HG02642 (cell line): Measurements from ENCODE around the gene MAGI2.
A peak's percentile ranks its signal among the peaks of the same experiment; 100 is the strongest.

Source experiments
- ATAC-seq: cut with Tn5 transposase; IDR thresholded peaks from one replicate; pipeline ENCODE4 v1.9.1; 2021; ENCODE audit warnings: mild to moderate bottlenecking; ENCODE audit not compliant: unreplicated experiment, poor library complexity

The MAGI2 gene

DNA sequence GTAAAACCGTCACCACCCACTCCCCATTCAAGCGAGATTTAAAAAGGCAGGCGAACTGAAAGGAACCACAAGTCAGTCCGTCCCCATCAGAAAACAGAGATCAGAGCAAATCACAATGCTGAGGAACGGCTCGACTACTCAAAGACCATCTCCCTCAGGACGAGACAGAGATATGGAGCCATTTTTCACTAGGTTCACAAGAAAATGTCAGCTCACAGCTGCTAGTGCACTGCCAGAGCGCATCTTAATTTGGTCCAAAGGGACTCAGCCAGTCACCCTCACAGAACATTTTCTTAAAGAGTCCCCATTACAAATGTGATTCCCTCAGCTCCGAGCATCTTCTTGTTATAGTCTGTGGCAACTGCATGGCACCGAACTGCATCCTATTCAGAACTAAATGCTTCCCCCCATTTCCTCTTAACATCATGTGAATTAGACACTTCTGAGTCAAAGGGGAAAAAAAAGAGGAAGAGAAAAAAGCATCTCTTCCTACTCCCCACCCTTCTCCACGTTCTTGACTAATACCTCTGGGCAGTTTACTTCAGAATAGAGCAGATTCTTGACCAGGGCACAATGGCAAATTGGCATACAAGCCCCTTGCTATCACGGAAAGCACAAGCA is 683.9 kb downstream of the MAGI2 start:
- ATAC-seq: peak; percentile 91

DNA sequence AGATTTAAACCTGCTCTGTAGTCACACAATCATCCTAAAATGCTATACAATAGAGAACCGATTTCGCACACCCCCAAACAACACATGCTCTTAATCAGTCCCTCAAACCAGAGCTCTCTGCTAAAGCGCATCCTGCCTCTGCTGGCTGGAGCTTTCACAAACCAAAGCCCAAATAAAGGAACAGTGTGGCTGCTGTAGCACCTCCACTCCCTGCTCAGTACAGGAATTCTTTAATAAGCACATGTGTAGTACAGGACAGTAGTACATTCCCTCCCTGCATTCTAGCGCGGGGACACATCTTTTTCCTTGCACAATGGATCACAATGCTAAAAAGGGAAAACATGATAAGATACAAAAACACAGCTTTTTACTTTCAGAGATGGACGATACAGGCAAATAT is 684.6 kb downstream of the MAGI2 start:
- ATAC-seq: no peak

DNA sequence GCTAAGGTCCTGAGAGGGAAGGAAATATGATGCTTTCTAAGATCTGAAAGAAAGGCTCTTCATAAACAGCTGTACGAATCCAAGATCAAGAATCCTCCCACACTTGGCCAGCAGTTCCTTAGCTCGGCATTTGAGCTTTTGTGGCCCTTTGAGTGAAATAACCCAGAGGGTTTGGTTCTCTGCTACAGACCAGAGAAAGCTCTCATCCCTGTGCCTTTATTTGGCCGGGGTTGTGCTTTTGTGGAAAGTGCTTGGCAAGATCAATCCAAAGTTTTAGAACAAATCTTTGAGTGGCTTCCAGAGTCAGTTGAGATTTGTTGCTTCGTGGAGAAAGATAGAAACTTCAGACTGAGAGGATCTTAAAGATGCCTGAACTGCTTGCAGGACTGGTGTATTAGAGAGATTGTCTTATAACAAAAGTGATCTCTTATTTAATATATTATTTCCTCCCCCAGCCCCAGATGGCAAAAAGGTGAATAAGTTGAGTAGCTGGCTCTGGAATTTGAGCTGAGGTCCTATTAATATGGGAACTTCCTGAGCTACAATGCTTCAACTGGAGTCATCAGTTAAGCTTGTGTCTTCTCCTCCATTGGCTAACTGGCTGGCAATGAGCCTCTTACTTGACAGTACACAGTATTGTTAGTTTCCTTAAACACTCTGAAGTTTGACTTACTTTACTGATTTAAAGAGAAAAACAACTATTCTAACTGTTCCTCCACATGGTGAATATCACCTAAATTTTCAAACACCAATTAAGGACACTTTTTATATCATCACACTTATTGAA is 687.3 kb downstream of the MAGI2 start:
- no peak for ATAC-seq

DNA sequence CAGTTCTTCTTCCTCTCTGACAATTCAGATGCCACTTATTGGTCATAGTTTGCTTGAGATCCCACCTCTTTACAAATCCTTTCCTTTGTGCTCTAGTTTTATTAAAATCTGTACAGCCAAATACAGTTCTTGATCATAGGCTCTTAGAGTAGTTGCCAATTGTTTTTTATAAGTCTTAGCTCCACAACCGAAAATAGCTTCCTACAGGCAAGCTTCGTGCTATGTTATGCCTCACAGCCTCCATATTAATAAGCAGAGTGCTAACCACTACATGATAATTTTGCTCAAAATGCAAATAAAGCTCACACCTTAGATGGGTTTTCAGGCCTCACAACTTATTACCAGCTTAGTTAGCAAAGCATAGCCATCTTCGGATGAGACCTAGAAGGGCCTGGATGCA is 688.9 kb downstream of the MAGI2 start:
- no peak for ATAC-seq

DNA sequence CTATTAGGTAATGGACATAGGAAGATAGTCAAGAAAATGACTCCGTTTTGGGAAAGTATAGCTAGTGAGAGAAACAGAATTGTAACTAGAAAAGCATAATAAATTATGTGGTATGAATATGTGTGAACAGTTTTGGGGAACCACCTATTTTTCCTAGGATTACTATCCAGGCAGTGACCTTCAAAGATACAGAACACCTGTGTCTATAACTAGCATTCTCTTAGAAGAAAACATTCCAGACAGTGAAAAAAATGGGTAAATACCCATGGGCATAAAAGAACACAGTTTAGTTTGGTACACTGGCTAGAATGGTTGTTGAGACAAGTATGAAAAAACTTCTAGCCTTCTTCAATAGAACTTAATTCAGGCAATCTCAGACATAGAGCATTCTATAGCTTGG is 690.8 kb downstream of the MAGI2 start:
- no peak for ATAC-seq

DNA sequence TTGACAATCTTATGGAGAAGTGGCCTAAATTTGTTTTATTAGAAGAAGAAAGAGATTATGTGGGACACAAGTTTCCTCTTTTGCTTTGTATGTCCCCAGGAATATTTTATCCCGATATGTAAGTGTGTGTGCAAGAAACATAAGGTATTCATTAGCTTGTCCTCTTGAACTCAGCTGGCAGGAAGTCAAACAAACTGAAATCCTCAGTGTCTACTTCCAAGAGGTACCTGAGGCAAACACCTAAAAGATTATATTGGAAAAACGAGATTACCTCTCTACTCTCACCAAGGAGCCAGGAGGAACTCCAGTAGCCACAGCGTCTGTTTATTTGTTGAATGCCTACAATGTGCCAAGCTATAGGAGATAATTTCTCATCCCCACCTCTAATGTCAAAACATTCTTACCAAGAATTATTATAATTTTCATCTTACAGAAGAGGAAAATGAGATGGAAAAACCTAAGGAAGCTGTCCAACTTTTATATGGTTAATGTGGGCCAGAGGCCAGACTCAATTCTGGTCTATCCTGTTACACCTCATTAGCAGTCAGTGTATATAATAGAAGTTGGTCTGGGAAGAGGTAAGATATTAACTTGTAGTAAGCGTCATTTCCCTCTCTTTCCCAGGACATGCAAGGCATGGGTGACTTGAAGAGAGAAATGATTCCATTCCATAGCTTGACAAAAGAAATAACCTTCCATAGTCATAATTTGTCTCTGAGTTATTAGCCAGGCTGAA is 692.7 kb downstream of the MAGI2 start:
- no peak for ATAC-seq

DNA sequence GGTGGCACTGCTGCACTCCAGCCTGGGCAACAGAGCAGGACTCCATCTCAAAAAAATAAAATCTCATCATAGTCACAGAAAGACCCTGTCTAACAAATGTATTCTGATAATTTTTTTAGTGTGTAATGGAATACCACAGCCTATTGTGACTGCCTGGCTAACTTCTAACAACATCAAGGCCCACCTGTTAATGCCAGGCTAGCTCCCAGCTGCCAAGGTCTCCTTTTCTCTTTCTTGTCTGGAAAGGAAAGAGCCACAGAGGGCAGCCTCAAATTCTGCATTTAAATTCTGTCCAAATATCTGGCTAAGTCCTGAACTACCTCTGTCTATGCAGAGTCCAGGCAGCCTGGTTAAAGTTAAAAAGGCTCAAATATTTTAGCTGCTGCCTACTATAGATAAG is 700.9 kb downstream of the MAGI2 start:
- ATAC-seq: no peak

DNA sequence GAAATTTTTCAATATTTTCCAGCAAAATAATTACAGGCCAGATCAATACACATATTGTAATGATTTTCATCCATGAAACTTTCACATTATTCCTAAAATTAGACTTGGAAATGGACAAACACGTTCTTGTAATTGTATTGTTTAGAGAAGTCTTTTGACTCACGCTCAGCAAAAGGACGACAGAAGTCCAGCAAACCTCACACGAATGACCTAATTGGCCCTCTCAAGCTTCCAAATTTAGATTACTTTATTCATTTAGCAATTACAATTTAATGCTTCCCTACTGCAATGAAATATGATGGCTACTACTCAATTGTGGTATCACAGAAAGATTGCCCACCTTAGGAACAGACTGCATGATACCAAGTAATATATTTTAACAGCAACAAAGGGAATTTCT is 702.2 kb downstream of the MAGI2 start:
- ATAC-seq: no peak

DNA sequence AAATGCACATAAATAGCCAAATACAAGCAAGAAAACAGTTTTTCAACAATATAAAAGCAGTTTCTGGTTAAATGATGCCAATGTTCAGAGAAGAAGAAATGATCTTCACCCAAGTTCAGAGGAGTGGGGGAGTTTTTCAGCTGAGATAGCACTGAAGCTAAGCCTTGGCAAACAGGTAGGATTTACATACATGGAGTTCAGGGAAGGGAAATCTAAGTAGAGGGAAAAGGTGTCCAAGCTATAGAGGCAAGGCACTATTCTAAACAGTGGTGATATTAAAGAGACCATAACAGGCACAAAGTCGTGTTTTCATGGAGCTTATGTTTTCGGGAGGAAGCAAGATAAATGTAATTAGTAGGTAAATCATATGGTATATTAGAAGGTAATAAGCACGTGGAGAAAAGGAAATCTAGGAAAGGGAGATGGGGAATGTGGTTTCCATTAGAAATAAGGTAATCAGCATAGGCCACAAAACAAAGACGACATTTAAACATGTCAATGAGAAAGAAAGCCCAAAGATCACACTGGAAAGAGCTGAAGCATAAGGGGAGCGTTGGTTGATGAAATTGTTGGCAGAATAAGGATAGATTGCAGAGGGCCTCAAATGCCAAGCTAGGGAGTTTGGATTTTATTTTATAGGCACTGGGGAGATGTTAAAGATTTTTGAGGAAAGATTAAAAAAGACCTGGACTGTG is 704.3 kb downstream of the MAGI2 start:
- ATAC-seq: no peak

DNA sequence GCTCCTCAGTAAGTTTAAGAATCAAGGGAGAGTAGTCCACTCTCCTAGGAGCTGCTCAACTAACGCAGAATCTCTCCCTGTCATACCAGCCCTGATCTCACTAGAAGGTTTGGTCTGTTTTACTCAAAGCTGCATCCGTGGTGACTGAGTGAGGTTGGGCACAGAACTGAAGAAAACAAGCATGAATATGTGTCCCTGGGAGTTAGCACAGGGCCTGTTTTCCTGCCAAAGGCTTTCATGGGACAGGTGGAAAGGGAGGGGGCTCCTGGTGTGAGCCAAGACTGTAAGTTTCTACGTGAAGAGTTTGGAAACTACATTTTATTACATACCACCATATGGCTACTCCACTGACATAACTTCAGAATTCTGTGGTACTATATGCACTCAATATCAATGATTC is 705.9 kb downstream of the MAGI2 start:
- ATAC-seq: no peak

DNA sequence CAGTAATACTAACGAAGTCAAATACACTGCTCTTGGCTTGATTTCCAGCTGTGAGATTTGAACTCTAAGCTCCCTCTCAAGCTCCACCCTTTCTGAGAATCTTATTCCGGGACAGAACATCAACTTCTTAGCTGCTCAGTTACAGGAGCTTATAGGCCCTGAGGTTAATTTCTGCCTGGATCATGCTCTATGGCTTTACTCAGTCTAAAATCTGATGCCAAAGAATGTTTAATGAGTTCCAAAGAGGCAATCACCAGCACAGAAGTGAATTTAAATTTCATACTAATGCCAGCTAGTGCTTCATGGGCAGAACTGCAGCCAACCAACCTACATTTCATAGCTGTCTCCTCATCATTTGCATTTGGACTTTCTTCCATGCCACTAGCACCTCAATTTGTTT is 707.2 kb downstream of the MAGI2 start:
- ATAC-seq: no peak

DNA sequence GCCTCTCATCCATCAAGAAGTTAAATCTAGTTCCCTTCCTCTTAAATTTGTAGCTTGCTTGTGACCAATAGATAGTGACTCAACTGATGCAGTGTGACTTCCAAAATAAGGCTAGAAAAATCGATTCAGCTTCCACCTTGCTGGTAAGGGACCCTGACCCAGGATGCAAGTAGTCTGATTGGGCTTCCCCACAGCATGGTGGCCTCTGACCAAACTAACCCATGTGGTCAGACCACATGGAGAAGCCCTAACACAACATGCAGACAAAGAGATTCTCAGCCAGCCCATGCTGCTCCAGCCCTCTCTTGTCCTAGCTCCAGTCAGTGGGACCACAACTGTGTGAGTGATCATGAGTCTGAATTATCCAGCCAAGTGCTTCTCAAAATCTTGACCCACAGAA is 710.8 kb downstream of the MAGI2 start:
- no peak for ATAC-seq

DNA sequence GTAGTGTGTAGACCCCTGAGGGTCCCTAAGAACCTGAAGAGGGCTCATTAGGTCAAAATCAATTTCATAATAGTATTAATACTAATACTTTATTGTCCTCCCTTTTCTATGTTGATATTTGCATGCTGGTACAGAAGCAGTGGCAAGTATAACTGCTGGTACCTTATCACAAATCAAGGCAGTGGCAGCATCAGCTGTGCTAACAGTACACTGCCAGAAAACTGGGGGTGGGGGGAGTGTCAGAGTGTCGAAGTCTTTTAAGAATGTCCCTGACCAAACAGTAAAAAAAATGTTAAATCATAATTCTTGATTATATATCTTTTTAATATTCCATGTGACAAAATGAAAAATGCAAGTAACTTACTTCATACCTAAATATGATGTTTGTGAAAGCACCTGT is 716.9 kb downstream of the MAGI2 start:
- ATAC-seq: no peak

DNA sequence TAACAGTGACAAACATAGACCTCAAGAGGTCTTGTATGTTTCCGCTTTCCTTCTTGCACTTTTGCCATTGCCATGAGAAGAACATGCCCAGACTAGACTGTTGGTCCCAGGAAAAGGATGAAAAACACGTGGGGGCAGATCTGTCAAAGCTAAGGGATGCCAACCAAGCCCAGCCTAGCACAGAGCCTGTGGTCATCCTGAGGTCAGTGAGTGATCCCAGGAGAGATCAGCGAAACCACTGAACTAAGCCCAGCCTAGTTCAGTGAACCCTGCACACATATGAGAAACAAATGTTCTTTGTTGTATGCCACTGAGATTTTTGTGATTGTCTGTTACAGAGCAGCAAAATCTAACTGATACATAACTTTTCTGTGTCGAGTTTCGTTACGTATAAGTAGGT is 718.8 kb downstream of the MAGI2 start:
- ATAC-seq: no peak

DNA sequence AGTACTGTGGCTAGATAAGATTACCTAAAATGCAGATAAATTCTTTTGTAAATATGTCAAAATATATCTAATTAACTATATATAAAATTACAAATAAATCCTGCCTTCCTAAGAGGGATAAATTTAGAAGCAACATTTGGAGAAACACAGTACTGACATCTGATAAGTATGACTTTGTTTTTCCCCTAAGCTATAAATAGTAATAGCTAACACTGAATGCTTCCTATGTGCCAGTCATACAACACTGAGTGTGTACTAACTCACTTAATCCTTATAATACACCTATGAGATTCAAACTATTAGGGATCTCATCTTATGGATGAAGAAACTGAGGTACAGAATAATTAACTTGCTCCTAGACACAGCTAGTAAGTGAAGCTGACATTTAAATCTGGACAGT is 733.4 kb downstream of the MAGI2 start:
- ATAC-seq: no peak

DNA sequence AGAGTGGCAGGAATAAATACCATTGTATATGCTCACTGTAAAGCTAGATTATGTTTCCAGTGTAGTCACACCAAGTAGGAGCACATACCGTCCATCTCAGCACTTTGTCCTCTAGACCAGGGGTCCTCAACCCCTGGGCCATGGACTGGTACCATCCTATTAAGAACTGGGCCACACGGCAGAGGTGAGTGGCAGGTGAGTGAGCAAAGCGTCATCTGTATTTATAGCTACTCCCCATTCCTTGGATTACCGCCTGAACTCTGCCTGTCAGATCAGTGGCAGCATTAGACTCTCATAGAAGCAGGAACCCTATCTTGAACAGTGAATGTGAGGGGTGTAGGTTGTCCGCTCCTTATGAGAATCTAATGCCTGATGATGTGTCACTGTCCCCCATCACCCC is 735.3 kb downstream of the MAGI2 start:
- ATAC-seq: no peak

DNA sequence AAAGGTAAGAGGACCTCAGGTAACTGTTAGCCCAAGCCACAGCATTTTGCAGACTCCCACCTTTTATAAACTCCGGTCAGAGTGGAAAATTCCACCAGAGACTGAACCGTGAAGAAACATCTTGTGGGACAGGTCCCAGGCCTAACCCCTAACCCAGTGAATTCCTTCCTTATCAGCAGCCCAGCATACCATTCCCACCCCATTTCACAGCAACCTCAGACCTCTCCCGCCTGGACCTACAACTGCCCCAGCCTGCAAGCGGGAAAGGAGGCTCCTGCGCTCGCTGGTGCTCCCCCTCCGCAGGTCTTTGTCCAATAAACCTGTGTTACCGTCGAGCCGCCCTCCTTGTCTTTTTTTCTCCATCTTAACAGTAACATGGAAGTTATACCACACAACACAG is 736.6 kb downstream of the MAGI2 start:
- no peak for ATAC-seq

DNA sequence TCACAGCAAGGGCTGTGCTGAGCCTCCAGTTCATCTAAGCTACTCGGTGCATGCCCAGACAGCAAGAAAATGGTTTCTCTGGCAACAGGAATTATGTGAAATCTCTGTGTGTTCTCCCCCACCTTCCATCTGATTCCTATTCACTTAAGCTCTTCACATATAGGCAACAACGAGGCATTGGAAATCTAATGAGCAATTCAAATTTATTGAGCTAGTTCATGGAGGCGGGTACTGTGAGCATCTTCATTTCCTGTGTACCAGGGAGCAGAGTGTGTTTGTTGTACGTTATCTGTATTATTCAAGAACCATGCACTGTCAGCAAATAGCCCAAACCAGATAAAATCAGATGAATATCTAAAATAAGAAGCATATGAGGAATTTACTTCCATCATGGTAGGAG is 739.1 kb downstream of the MAGI2 start:
- no peak for ATAC-seq

DNA sequence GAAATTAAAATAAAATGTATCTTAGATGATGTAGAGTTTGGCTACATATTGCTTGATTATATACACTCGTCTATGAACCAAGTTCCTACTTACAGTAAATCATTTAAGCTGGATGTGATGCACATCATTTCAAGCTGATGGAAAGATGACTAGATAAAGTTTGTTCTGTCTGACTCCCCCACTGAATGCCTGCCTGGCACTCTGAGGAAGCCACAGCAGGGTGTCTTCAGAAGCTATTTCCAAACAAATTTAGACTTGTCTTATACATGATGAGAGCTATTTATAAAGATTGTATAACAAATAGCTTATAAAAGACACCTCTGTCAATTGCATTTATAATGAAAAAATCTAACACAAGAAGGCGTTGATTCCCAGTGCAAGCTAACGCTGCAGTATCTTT is 741.4 kb downstream of the MAGI2 start:
- no peak for ATAC-seq

DNA sequence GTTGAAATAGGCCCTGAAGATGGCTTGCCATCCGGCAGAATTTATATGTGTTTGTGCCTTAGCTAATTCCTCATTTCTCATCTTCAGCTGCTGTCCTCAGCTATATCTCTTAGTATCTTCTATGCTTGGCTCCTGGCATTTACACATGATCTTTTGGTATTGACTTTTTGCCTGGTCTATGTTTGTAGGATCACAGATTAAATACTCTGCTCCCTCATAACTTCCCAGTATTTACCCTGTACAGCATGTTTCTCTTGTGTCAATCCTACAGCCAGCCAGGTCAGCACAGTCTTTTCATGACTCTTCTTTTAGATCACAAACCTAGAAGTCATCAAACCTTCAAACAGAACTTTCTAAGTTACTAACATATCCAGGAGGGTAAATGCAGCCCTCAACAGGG is 743.8 kb downstream of the MAGI2 start:
- no peak for ATAC-seq

DNA sequence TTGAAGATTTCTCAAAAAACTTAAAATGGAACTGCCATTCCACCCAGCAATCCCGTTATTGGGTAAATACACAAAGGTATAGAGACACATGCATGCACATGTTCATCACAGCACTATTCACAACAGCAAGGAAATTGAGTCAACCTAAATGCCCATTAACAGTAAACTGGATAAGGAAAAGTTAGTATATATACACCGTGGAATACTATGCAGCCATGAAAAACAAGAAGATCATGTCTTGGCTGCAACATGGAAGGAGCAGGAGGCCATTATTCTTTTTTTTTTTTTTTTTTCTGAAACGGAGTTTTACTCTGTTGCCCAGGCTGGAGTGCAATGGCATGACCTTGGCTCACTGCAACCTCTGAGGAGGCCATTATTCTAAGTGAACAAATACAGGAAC is 749.0 kb downstream of the MAGI2 start:
- ATAC-seq: no peak
